Measurements from ENCODE around the gene ARHGAP6.
"Not testable (repeated sequence)": the region's sequence is repeated elsewhere in the genome, so short reads cannot be mapped to it uniquely, and the experiment has no call there.

The ARHGAP6 gene

DNA sequence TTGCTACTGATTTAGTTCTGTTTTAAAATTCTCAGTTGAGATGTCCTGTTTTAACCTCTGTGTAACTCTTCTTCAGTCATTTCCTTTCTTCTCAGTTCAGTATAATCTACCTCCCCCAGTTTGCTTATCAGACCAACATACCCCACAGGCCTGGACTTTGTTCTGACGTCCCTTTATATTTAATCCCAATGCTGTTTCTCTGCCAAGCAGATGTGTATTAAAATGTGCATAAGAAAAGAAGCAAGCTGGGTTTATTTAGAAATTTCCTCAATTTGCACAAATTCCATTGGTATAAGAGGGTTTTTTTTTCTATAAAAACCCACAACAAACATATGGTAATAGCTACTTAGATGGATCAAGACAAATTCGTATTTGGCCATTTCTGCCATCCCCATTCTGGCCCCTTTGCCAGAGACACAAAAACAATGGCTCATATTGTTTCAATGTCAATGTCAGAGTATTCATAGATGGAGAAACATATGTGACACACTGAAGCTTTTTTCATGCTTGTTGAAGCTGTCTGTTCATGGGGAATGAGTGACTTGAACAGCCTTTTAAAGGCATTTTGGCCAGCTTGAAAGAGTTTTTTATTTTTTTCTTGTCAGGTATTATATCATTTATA, 530.0 kb downstream of the ARHGAP6 start:
- DNase-seq: no peak

DNA sequence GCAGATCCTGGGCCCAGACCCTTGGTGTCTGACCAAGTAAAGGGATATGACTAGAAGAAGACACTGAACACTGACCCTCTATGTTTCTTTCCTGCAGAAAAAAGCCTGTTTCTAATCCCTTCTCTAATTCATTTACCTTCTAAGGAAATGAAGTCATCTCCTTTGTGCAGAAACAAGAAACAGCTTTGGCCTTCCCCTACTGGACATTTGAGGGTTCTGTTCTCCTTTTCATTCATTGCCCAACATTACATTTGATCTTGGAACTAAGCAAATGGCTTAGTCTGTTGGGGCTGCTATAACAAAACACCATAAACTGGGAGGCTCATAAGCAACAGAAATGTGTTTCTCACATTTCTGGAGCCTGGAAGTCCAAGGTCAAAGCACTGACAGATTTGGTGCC, 534.6 kb downstream of the ARHGAP6 start:
- DNase-seq: peak; percentile 43 to 49

DNA sequence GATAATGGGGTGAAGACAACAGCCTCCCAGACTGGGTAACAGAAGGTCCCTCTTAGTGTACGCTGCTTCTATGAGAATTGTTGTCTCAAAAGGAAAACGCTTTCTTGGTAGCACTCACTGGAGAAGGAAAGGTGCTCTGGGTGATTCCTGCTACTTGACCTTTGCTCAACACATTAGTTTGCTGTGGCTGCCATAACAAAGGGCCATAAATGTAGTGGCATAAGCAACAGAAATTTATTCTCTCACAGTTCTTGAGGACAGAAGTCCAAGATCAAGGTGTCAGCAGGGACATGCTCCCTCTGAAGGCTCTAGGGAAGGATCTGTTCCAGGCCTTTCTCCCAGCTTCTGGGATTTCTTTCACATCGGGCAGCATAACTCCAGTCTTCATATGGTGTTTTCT, 535.6 kb downstream of the ARHGAP6 start:
- no peak for DNase-seq

DNA sequence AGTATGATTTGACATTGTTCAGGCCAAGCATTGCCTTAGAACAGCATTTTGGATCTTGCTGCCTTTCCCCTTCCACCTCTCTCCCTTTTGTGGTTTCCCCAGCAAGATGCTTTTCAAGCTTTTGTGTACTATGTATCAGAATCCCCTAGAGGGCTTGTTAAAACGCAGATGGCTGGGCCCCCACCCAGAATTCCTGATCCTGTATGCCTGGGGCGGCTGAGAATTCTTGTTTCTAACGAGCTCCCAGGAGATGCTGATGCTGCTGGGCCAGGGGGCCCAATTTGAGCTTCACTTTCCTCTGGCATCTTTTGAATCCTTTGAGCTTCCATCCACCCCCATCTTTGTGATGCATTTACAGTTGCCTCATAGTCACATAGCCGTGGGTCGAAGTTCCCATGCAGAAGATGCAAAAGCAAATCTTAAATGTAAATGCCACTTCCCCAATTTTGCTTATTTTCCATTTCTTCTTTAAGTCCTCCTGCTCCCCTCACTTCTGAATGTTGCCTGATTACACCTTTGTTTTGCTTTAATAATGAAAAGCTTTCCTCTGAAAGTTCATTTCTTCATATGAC, 536.1 kb downstream of the ARHGAP6 start:
- peak; percentile 46 to 70 for DNase-seq

DNA sequence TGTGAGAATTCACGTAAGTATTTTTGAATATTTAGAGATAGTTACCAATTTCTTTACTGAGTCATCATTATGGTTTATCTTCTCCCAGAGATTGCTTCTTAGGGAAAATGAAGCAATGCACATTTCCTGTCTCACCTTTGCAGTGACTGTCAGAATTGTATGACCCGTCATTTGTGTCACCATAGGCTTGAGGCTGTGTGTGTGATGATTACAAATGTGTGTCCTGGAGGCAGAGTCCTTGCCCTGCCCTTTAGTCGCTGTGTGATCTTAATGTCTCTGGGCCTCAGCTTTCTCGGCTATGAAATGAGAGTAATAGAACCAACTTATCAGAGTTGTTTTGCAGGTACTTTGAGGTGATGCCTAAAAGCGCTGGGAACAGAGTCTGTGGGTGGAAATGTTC, 540.7 kb downstream of the ARHGAP6 start:
- no peak for DNase-seq

DNA sequence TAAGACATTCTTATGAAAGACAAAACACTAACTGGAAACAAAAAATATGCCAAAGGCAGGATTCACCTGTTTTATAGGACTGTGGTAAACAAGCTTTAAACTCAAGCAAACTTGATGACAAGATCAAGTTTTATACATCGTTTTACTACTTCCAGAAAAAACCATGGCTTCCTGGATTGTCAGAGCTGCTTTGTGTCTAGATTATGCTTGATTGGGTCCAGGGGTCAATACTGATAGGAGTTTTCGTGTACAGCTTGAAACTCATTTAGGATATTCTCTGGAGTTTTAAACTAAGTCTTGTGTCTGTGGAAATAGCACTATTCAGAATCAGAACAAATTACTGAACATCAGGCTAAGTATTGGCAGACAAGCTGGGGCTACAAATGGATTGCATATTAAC, 541.6 kb downstream of the ARHGAP6 start:
- no peak for DNase-seq

DNA sequence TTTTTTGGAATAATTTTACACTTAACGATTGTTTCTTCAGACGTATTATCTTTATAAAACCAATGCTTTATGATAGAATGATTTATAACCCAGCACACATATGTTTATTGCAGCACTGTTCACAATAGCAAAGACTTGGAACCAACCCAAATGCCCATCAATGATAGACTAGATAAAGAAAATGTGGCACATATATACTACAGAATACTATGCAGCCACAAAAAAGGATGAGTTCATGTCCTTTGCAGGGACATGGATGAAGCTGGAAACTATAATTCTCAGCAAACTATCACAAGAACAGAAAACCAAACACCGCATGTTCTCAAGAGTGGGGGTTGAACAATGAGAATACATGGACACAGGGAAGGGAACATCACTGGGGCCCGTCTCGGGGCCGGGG, 542.6 kb downstream of the ARHGAP6 start:
- not testable (repeated sequence) for DNase-seq

DNA sequence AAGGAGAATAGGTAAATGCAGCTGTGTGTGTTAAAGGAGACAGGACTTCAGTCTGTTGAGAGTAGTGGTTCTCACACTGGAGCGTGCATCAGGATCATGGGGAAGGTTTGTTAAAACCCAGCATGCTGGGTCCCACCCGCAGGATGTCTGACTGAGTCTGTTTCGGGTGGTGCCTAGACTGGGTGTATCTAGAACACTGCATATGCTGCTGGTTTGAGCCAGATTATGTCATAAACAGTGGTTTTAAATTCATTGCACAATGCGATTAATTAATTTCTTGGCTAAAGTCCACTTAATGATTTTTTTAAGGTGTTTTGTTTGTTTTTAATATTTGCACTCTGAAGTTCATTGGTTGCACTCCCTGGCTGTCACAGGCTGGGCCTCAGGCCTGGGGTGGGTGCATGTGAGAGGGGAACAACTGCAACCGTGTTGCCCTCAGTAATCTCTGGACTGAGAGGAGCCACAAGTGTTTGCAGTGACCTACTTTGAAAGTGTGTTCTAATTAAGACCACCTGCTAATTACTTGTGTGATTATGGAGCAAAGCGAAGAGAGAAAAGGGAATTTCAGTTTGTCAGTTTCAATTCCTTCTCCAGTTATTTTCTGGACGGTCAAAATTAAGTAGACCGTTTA, 546.3 kb downstream of the ARHGAP6 start:
- DNase-seq: no peak

DNA sequence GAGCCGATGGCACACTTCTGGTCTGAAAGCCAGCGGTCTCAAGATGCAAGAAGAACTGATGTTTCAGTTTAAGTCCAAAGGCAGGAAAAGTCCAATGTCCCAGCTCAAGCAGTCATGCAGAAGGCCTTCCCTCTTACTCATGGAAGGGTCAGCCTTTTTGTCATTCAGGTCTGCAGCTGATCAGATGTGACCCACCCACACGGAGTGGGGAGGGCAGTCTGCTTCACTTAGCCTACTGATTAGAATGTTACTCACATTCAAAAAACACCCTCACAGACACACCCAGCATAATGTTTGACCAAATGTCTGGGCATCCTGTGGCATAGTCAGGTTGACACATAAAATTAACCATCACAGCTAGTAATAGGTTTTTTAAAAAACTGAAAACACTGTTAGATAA, 548.0 kb downstream of the ARHGAP6 start:
- DNase-seq: no peak

DNA sequence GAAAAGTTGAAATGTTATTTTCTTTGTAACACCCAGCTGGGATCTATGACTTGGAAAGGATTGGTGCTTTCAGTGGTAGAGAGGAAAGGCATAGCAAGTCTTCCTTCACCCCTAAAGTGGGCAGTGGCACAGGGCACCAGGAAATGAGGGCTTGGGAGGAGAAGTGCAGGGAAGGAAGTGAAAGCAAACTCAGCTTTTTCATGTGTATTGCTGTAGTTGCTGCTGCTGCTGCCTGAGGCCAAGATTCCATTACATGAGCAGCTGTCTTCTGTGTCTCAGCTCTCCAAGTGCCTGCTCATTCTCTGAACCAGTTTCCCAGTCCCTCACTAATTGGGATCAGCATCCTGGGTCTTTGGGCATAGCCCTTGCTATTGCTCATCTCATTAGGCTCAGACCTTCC, 552.0 kb downstream of the ARHGAP6 start:
- peak; percentile 25 to 32 for DNase-seq

DNA sequence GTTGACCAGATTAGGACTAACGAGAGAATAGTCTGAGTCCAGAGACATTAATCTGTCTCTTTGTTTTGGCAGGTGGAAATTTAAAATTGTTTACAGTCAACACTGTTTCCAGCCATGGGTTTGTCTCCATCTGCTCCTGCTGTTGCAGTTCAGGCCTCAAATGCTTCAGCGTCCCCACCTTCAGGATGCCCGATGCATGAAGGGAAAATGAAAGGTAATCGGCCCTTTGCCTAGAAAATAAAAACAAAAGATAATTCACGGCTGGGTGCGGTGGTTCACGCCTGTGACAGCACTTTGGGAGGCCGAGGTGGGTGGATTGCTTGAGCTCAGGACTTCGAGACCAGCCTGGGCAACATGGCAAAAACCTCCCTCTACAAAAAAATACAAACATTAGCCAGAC, 553.8 kb downstream of the ARHGAP6 start:
- no peak for DNase-seq

DNA sequence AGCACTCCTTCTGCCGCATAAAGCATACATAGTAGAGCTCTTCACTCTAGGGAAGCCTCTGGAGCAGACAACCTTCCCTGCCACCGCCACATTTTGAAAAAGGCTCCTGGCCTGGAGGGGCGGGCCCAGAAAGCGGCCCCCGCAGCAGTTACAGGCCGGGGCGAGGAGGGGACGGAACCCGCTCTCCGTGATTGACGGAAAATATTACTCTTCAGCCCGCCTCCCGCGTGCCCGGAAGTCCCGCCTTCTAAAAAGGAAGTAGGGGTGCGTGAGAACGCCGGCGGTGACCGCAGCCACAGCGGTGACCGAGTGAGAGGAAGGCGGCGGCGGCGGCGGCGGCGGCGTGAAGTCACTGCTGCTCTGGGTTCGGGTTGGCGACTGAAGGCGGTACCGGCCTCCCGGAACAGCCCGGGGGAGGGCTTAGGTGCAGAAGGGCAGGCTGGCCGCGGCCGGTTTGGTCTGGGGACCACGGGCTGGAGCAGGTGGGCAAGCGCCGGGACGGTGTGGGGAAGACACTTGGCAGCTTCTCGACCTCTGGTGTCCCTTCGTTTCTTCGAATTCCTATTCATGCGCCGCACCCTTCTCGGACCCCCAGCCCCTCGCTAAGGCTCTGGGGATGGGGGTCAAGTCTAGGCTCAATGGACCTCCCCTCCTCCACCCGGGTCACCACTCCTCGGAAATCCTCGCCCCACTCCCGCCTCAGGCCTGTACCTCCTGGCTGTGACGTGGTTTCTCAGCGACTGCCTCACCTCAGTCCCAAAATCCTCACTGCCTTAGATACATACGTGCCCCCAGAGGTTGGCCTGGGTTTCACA, 554.5 kb downstream of the ARHGAP6 start, which contains the start of gene HCCS:
HCCS (plus strand) TSS at position 296 of the 815 bp plus-strand sequence. CDS start 729 bp downstream, outside the sequence.
- peak; percentile 79 for DNase-seq

DNA sequence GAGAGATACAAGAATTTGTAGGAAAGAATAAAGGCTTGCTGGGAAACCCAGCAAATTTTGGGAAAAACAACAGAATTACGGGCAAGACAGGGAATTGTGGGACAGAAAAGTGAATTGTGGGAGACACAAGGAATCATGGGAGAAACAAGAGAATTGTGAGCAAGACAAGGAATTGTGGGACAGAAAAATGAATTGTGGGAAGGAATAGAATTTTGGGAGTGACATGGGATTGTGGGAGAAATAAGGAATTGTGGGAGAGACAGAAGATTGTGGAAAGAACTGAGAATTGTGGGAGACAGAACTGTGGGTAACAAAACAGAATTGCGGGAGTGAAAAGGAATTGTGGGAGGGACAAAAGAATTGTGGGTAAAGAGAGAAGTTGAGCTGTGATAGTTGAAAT, 555.8 kb downstream of the ARHGAP6 start:
- DNase-seq: no peak

DNA sequence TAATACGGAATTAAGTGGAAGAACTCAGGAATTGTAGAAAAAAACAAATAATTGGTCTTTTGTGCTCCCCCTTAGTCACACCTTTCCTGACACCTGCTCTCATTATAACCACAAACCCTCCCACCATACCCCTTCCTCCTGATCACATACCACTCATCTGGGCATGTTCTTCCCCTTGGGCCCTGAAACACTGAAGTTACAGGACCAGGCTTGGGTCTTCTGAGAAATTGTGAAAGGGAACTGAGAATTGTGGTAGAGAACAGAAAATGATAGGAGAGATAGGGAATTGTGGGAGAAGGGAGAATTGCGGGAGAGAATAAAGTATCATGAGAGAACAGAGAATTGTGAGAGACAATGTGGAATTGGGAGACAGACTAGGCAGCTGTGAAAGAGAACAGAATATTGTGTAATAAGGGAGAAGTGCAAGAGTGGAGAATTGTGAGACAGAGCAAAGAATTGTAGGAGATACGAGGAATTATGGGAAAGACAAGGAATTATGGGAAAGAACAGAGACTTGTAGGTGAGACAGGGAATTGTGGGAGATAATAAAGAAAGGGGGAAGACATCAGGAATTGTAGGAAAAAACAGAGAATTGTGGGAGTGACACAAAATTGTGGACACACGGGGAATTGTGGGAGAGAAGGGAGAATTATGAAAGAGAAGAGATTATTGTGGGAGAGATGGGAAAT, 557.3 kb downstream of the ARHGAP6 start:
- no peak for DNase-seq

DNA sequence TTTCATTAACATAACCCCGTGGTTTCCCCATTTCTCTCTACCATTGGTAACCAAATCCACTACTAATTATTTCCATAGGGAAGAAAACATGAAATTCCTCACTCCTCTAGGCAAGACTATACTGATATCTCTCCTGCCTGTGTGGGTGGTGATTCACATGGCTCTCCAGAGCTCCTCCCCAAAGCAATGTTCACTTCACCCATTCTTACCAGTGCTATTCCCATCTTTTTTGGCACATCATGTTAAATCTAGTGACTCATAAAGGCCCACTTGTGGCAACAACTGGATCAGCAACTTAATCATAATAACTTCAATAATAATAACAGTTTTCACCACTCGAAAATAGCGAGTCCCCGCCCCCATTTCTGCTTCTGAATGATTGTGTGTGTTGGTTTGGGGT, 560.6 kb downstream of the ARHGAP6 start:
- no peak for DNase-seq

DNA sequence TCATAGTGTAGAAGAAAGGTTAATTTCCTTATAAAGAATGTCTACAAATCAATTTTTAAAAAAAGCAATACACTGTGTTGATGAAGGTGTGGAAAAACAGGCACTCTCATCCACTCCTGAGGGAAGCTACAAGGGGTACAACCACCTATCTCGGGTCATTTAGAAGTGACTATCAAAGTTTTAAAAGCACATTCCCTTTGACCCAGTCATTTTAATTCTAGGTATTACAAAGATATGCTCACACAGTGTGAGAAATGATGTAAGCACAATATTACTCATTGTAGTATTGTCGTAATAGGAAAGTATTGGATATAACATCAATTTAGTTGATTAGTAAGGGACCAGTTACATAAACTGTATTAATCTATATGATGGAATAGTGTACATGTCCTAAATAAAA, 562.0 kb downstream of the ARHGAP6 start:
- no peak for DNase-seq

DNA sequence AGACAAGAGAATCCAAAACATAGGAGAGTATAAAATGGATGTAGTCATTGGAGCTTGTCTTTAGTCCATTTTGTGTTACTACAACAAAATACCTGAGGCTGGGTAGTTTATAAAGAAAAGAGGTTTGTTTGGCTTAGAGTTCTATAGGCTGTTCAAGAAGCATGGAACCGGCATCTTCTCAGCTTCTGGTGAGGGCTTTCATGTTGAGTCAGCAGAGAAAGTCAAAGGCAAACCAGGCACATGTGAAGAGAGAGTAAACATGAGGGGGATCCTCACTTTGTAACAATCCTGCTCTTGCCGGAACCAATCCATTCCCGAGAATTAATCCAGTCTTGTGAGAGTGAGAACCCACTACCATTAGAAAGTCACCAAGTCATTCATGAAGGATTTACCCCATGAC, 562.7 kb downstream of the ARHGAP6 start:
- DNase-seq: no peak

DNA sequence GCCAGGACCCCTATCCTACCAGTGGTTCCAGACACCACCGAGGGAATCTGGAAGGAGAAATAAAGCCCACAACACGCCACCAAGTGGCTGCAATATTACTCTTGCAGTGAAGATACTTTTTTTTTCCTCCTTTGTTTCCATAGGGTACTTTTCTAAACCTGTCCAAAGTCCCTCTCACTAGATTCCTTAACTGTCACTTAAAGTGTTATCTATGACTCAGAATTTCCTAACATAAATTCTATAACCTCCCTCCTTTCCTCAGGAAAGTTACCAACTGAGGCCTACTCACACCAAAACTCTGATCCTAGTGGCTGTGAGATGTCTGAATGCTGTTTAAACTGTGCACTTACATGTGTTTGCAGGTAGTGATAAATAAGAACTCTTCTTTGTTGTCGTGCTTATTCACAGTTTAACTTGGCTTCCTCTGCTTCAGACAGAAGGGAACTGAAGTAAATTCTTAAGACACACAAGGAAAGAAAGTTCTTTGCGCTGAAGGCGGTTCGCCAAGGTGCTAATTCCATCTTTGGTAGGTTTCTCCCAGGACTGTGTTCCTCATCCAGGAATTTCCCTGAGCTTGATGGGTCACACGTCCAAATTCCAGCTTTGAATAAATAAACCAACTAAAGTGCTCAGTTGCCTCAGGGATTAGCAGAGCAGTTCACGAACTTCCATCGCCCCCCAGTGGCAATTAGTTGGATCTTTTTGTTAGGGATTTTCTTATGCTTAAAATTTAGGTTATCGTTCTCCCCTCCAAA, 565.3 kb downstream of the ARHGAP6 start:
- DNase-seq: no peak

DNA sequence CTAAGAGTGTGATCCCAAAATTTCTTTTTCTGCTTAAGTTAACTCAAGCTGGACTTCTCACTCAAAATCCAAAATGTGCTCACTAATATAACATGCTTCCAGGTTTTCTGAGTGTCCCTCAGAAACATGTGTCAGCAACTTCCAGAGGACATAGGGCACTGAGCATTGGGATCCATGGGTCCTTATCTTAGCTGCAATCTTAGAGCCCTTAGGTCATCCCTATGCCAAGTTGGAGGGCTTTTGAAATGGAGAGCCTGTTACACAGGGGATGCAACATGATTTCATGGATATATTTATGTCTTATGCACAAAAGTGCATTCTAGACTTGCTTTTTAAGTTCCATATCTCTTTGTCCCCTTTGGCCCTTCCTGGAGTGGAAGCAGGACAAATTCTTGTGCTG, 566.3 kb downstream of the ARHGAP6 start:
- no peak for DNase-seq

DNA sequence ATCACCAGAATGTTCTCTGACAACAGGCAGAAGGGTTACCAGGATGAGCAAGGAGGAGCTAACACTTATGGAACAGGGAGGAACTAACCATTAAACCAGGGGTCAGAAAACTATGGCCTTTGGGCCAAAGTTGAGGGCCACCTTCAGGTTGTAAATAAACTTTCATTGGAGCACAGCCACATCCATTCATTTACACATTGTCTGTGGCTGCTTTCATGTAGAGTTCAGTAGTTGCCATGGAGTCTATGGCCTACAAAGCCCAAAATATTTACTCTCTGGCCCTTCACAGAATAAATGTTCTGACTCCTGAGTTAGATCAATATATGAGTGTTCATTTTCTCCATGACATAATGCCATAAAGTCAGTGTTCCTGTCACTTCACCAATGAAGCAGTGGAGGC, 567.8 kb downstream of the ARHGAP6 start:
- no peak for DNase-seq

DNA sequence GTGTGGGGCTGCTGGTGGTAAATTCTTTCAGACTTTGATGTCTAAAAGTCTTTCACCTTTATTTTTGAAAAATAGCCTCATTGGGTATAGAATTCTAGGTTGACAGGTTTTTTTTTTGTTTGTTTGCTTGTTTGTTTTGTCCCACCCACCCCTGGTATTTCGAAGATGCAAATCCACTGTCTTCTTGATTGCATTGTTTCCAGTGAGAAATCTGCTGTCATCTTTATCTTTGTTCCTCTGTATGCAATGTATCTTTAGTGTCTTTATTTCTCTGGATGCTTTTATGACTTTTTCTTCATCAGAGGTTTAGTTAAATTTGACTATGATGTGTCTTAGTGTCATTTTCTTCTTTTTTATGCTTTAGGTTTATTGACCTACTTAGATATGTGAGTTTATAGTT, 575.9 kb downstream of the ARHGAP6 start:
- no peak for DNase-seq

Data from inflammatory macrophage treated with lipopolysaccharide for 1 hour (primary cell).